Hypothalamus (tissue), 51 donors: ENCODE measurements around the gene SLC11A2.
"Not testable (repeated sequence)": the region's sequence is repeated elsewhere in the genome, so short reads cannot be mapped to it uniquely, and the experiment has no call there.

ENCODE experiments used
- DNase-seq, 51 donors: peaks; one replicate each; lab custom pipeline; 2025; lab: John Stamatoyannopoulos, UW

The SLC11A2 gene

GRCh38 chr12:51027342-51027835 lies 1.2 kb upstream of the SLC11A2 start:
- DNase-seq, result no peak

- DNase-seq, result peak in 5 of 51 donors; percentile 49 to 83 (median 67)
Observed at GRCh38 chr12:51025338-51025835, 797 bp downstream of the SLC11A2 start.

GRCh38 chr12:51023625-51024382 lies 2.4 kb downstream of the SLC11A2 start:
- DNase-seq, result peak in 1 of 51 donors; percentile 32

- peak in 1 of 51 donors; percentile 1 for DNase-seq
Observed at GRCh38 chr12:51021694-51022093, 4.5 kb downstream of the SLC11A2 start.

GRCh38 chr12:51020448-51021182 lies 5.6 kb downstream of the SLC11A2 start:
- DNase-seq, result peak in 9 of 51 donors; percentile 5 to 66 (median 20)

- peak in 1 of 51 donors; percentile 7 for DNase-seq
Observed at GRCh38 chr12:51019927-51020326, 6.3 kb downstream of the SLC11A2 start.

- DNase-seq, result no peak
Observed at GRCh38 chr12:51018956-51019355, 7.2 kb downstream of the SLC11A2 start.

- no peak for DNase-seq
Observed at GRCh38 chr12:51017452-51017851, 8.7 kb downstream of the SLC11A2 start.

GRCh38 chr12:51014467-51014866 lies 11.7 kb downstream of the SLC11A2 start:
- not testable (repeated sequence) for DNase-seq

GRCh38 chr12:51013441-51013840 lies 12.7 kb downstream of the SLC11A2 start:
- DNase-seq, result no peak

GRCh38 chr12:51012570-51013236 lies 13.5 kb downstream of the SLC11A2 start:
- no peak for DNase-seq

- peak in 4 of 51 donors; percentile 4 to 28 (median 12) for DNase-seq
Observed at GRCh38 chr12:51011955-51012354, 14.2 kb downstream of the SLC11A2 start.

GRCh38 chr12:51009056-51009440 lies 17.1 kb downstream of the SLC11A2 start:
- DNase-seq, result peak in 48 of 51 donors; percentile 16 to 92 (median 72)

GRCh38 chr12:51008329-51009055 lies 17.7 kb downstream of the SLC11A2 start:
- no peak for DNase-seq

- no peak for DNase-seq
Observed at GRCh38 chr12:51005671-51006070, 20.5 kb downstream of the SLC11A2 start.

GRCh38 chr12:51005030-51005429 lies 21.2 kb downstream of the SLC11A2 start:
- DNase-seq, result no peak

GRCh38 chr12:51004504-51004903 lies 21.7 kb downstream of the SLC11A2 start:
- peak in 2 of 51 donors; percentile 3 to 11 for DNase-seq

- no peak for DNase-seq
Observed at GRCh38 chr12:51001799-51002198, 24.4 kb downstream of the SLC11A2 start.

GRCh38 chr12:51000245-51000644 lies 25.9 kb downstream of the SLC11A2 start:
- DNase-seq, result no peak

GRCh38 chr12:50999093-50999492 lies 27.1 kb downstream of the SLC11A2 start:
- DNase-seq, result peak in 1 of 51 donors; percentile 4
